Testis (tissue), 2 donors: Measurements from ENCODE around the gene AASS.

Experiments used
- CTCF ChIP-seq, 3 experiments: fragments of 450-650 bp in 2 of 3; fragments of 200-600 bp in 1 of 3; sonication (generic) in 1 of 3; IDR thresholded peaks; one replicate each; pipeline ENCODE4 v1.5.1; 2016 to 2019; ENCODE audit warnings: antibody characterized with exemption in 3 of 3, mild to moderate bottlenecking in 2 of 3, moderate library complexity in 1 of 3
- POLR2A ChIP-seq: fragments of 450-650 bp; IDR thresholded peaks from one replicate; pipeline ENCODE4 v1.6.1; 2017; ENCODE audit warnings: antibody characterized with exemption, mild to moderate bottlenecking, moderate library complexity

- no peak for TF ChIP-seq CTCF (IDR thresholded peaks at IDR 0.05)
- no peak for TF ChIP-seq POLR2A
Observed at GRCh38 chr7:122095642-122096041, 48.4 kb downstream of the AASS start.
